Peyer's patch (tissue), 4 donors: ENCODE measurements around the gene ZNF473. TPM values are rescaled to one million over a fixed set of nuclear protein-coding genes. Genes with fewer than 3 reads are reported as not detected.

ENCODE experiments used
- DNase-seq, 3 donors: peaks; one replicate each; pipeline ENCODE4 v3.0.0-alpha.2; 2017 to 2019
- H3K27ac ChIP-seq, 4 donors: fragments of 200-600 bp; sonication (generic); one replicate each; pipeline ENCODE4 v1.5.1; 2016 to 2019
- H3K27me3 ChIP-seq, 2 donors: fragments of 200-600 bp; sonication (generic); one replicate each; pipeline ENCODE4 v1.5.1; 2019
- H3K36me3 ChIP-seq, 3 donors: fragments of 200-600 bp; sonication (generic); one replicate each; pipeline ENCODE4 v1.5.1; 2016 to 2019
- H3K4me1 ChIP-seq, 4 donors: fragments of 200-600 bp; sonication (generic); one replicate each; pipeline ENCODE4 v1.5.1; 2016 to 2019
- H3K4me3 ChIP-seq, 4 donors: fragments of 200-600 bp; sonication (generic); 1 replicate in 3 of 4; 2 replicates in 1 of 4; pipeline ENCODE4 v1.5.1; 2016 to 2019; ENCODE audit warnings: mild to moderate bottlenecking in 1 of 4
- H3K9me3 ChIP-seq, 4 donors: fragments of 200-600 bp; sonication (generic); one replicate each; pipeline ENCODE4 v1.5.1; 2016 to 2019; ENCODE audit warnings: mild to moderate bottlenecking in 1 of 4
- POLR2A ChIP-seq, 2 donors: fragments of 450-650 bp; IDR thresholded peaks; one replicate each; pipeline ENCODE4 v1.5.1; 2017; ENCODE audit warnings: antibody characterized with exemption in 2 of 2, mild to moderate bottlenecking in 2 of 2, moderate library complexity in 2 of 2
- total RNA-seq, 4 donors: library from RNA; depleted of rRNA; stranded (reverse); fragments of >200 nt; gene quantifications; one replicate each; pipeline ENCODE4 v1.1.0, GENCODE V29; 2016
- TF ChIP-seq, protein P1 (sequence below), 6 experiments: fragments of 450-650 bp in 4 of 6; fragments of 200-600 bp in 2 of 6; sonication (generic) in 1 of 6; IDR thresholded peaks; one replicate each; pipeline ENCODE4 v1.5.1; 2017 to 2019; ENCODE audit warnings: antibody characterized with exemption in 6 of 6, mild to moderate bottlenecking in 3 of 6, moderate library complexity in 1 of 6

ZNF473 gene
- total RNA-seq, 4 donors from 2014 or later: 7.5 to 14.9 (median 9.2) TPM

DNA sequence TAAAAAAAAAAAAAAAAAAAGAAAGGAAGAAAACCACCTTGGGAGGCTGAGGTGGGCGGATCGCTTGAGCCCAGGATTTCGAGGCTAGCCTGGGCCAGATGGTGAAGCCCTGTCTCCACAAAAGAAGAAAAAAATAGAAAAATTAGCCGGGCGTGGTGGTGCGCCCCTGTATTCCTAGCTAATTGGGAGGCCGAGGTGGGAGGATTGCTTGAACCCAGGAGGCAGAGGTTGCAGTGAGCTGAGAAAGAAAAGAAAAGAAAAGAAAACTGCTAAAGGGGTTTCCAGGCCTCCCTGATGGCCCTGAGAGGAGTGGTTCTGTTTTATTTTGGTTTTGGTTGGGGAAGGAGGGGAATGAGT is 723 bp downstream of the ZNF473 start:
- no peak for TF ChIP-seq POLR2A (IDR thresholded peaks at IDR 0.05)
- TF ChIP-seq, protein P1, sequence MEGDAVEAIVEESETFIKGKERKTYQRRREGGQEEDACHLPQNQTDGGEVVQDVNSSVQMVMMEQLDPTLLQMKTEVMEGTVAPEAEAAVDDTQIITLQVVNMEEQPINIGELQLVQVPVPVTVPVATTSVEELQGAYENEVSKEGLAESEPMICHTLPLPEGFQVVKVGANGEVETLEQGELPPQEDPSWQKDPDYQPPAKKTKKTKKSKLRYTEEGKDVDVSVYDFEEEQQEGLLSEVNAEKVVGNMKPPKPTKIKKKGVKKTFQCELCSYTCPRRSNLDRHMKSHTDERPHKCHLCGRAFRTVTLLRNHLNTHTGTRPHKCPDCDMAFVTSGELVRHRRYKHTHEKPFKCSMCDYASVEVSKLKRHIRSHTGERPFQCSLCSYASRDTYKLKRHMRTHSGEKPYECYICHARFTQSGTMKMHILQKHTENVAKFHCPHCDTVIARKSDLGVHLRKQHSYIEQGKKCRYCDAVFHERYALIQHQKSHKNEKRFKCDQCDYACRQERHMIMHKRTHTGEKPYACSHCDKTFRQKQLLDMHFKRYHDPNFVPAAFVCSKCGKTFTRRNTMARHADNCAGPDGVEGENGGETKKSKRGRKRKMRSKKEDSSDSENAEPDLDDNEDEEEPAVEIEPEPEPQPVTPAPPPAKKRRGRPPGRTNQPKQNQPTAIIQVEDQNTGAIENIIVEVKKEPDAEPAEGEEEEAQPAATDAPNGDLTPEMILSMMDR (IDR thresholded peaks at IDR 0.05): no peak
- H3K27ac ChIP-seq: no peak overlapping the region
- peak overlapping the region in 3 of 4 donors; percentile 66 to 91 (median 81) for H3K4me3 ChIP-seq
- no peaks in the 10 kb centered on the region for H3K27me3 ChIP-seq
- DNase-seq: no peak
- H3K4me1 ChIP-seq: peaks cover 0 to 29% (median 12%) of the 10 kb centered on the region in 4 donors
- H3K9me3 ChIP-seq: no peaks in the 10 kb centered on the region
- H3K36me3 ChIP-seq: peaks cover 0 to 5% (median 0%) of the 10 kb centered on the region in 3 donors

DNA sequence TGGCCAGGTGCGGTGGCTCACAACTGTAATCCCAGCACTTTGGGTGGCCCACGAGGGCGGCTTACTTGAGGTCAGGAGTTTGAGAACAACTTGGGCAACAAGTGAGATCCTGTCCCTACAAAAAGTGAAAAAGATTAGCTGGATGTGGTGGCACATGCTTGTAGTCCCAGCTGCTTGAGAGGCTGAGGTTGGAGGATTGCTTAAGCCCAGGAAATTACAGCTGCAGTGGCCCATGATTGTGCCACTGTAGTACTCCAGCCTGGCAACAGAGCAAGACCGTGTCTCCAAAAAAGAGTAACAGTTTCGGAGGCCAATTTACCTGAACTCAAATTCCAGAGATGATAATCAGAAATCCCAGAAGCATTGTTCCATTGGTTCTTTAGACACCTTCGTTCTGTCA is 4.4 kb downstream of the ZNF473 start:
- TF ChIP-seq POLR2A (IDR thresholded peaks at IDR 0.05): no peak
- TF ChIP-seq, protein P1 (IDR thresholded peaks at IDR 0.05): no peak
- H3K27me3 ChIP-seq: no peaks in the 10 kb centered on the region
- peaks cover 0 to 12% (median 3%) of the 10 kb centered on the region in 4 donors for H3K4me1 ChIP-seq
- no peak overlapping the region for H3K27ac ChIP-seq
- H3K4me3 ChIP-seq: no peak overlapping the region
- no peaks in the 10 kb centered on the region for H3K9me3 ChIP-seq
- no peak for DNase-seq
- peaks cover 0 to 29% (median 0%) of the 10 kb centered on the region in 3 donors for H3K36me3 ChIP-seq

DNA sequence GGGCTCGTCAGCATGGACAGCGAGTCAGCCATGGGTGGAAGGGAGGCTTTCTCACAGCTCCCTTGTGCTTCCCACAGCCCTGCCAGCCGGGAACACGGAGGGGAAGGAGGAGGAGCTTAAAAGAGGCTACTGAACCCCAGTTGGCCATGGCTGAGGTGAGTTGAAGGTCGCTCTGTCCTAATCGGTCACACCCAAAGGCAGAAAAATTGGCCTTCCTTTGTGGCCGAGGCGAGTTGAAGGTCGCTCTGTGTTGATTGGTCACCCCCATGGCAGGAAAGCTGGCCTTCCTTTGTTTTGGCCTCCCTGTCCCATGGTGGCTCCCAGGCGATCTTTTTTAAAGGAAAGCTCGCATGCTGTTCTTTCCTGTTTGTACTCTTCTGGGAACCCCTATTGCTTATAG is 5.1 kb downstream of the ZNF473 start:
- Histone ChIP-seq H3K4me3 (no peak overlapping the region), H3K9me3 (no peaks in the 10 kb centered on the region), H3K36me3 (peaks cover 0 to 35% (median 0%) of the 10 kb centered on the region in 3 donors), H3K27me3 (no peaks in the 10 kb centered on the region), H3K4me1 (peaks cover 0 to 12% (median 3%) of the 10 kb centered on the region in 4 donors), H3K27ac (no peak overlapping the region)
- no peak for DNase-seq
- TF ChIP-seq POLR2A (IDR thresholded peaks at IDR 0.05): no peak
- TF ChIP-seq, protein P1 (IDR thresholded peaks at IDR 0.05): no peak

DNA sequence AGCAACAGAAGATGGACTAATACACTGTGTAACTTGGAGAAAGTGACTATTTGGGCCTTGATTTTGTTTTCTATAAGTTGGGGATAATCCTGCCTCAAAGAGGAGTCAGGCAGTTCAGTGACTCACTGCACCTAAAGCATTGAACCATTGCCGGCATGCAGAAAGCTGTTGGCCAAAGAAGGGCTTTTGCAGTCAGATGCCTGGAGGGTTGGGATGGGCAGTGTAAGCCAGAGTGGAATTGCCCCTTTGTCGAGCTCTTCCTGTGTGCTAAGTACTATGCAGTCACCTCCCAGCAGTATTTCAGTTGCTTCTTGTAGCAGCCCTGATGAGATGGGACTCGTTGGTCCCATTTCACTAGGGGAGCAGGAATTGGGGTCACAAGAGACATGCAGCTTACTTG is 11.1 kb downstream of the ZNF473 start:
- no peaks in the 10 kb centered on the region for H3K4me1 ChIP-seq
- no peak overlapping the region for H3K27ac ChIP-seq
- TF ChIP-seq, protein P1 (IDR thresholded peaks at IDR 0.05): no peak
- TF ChIP-seq POLR2A (IDR thresholded peaks at IDR 0.05): no peak
- no peak overlapping the region for H3K4me3 ChIP-seq
- no peaks in the 10 kb centered on the region for H3K27me3 ChIP-seq
- no peaks in the 10 kb centered on the region for H3K9me3 ChIP-seq
- peaks cover 0 to 80% (median 0%) of the 10 kb centered on the region in 3 donors for H3K36me3 ChIP-seq
- no peak for DNase-seq

DNA sequence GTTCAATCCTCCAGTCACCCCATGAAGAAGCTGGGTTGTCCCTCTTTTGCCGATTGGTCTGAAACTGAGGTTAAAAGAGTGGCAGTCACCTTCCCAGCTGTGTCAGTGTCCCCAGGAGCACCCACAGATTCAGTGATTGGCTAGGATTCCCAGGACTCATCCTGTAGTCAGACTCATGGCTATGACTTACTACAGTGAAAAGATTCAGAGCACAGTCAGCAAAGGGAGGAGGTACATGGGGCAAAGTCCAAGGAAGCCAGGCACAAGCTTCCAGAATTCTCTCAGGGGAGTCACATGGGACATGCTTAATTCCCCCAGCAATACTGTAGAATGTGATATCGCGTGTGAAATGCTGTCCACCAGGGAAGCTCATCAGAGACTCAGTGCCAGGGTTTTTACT is 14.2 kb downstream of the ZNF473 start:
- no peak for TF ChIP-seq POLR2A (IDR thresholded peaks at IDR 0.05)
- TF ChIP-seq, protein P1 (IDR thresholded peaks at IDR 0.05): no peak
- Histone ChIP-seq H3K27me3 (no peaks in the 10 kb centered on the region), H3K4me1 (no peaks in the 10 kb centered on the region), H3K9me3 (peaks cover 0 to 14% (median 4%) of the 10 kb centered on the region in 4 donors), H3K27ac (peak overlapping the region in 1 of 4 donors; percentile 18), H3K4me3 (no peak overlapping the region), H3K36me3 (peaks cover 0 to 91% (median 7%) of the 10 kb centered on the region in 3 donors)
- DNase-seq: peak in 1 of 3 donors; percentile 61

DNA sequence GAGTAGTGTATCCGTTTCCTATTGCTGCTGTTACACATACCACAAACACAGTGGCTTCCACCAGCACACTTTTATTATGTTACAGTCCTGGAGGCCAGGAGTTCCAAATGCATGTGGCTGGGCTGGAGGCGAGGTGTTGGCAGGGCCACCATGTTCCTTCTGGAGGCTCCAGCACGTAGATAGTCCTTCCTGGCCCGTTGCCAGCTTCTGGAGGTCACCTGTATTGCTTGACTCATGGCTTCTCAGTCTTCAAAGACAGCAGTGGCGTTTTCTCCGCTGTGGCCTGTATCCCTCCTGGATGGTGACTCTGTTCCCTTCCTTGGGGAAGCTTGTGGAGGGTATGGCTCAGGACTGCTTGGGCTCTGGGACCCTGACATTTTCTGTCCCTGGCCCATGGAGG is 15.2 kb downstream of the ZNF473 start:
- Histone ChIP-seq H3K36me3 (peaks cover 0 to 92% (median 13%) of the 10 kb centered on the region in 3 donors), H3K4me1 (no peaks in the 10 kb centered on the region), H3K27me3 (no peaks in the 10 kb centered on the region), H3K9me3 (peaks cover 0 to 24% (median 7%) of the 10 kb centered on the region in 4 donors), H3K4me3 (no peak overlapping the region), H3K27ac (no peak overlapping the region)
- DNase-seq: no peak
- TF ChIP-seq POLR2A (IDR thresholded peaks at IDR 0.05): no peak
- TF ChIP-seq, protein P1 (IDR thresholded peaks at IDR 0.05): no peak
